ENCODE data around the gene VASH2. TPM values are rescaled to one million over a fixed set of nuclear protein-coding genes. Genes with fewer than 3 reads are reported as not detected.

VASH2 gene
- total RNA-seq, 1 donor from 2014 or later = not detected

- Histone ChIP-seq H3K27me3 (ENCODE audit: control insufficient read depth, insufficient read depth, low read length) (no peaks in the 10 kb centered on the region), H3K36me3 (ENCODE audit: control insufficient read depth, insufficient read depth, low read length) (no peaks in the 10 kb centered on the region), H3K4me3 (ENCODE audit: low read depth, low read length) (no peak overlapping the region)
- TF ChIP-seq CTCF (IDR thresholded peaks at IDR 0.05; ENCODE audit: insufficient read depth, low read length, severe bottlenecking) = no peak
- DNase-seq (ENCODE audit: low read depth) = no peak
- FAIRE-seq = no peak
These were observed 25.0 kb downstream of the VASH2 start for GRCh38 chr1:212975111-212975918.

GRCh38 chr1:212976586-212976985 is 26.2 kb downstream of the VASH2 start:
- FAIRE-seq (no peak), DNase-seq (ENCODE audit: low read depth) (no peak)
- H3K27me3 ChIP-seq (ENCODE audit: control insufficient read depth, insufficient read depth, low read length) = no peaks in the 10 kb centered on the region
- H3K36me3 ChIP-seq (ENCODE audit: control insufficient read depth, insufficient read depth, low read length) = no peaks in the 10 kb centered on the region
- no peak overlapping the region for H3K4me3 ChIP-seq (ENCODE audit: low read depth, low read length)
- no peak for TF ChIP-seq CTCF (IDR thresholded peaks at IDR 0.05; ENCODE audit: insufficient read depth, low read length, severe bottlenecking)

GRCh38 chr1:212977781-212978645 is 27.7 kb downstream of the VASH2 start:
- H3K27me3 ChIP-seq (ENCODE audit: control insufficient read depth, insufficient read depth, low read length) = no peaks in the 10 kb centered on the region
- H3K36me3 ChIP-seq (ENCODE audit: control insufficient read depth, insufficient read depth, low read length) = no peaks in the 10 kb centered on the region
- H3K4me3 ChIP-seq (ENCODE audit: low read depth, low read length) = no peak overlapping the region
- no peak for TF ChIP-seq CTCF (IDR thresholded peaks at IDR 0.05; ENCODE audit: insufficient read depth, low read length, severe bottlenecking)
- FAIRE-seq = no peak
- no peak for DNase-seq (ENCODE audit: low read depth)

GRCh38 chr1:212979340-212980122 is 29.2 kb downstream of the VASH2 start:
- no peak for DNase-seq (ENCODE audit: low read depth)
- FAIRE-seq = no peak
- Histone ChIP-seq H3K27me3 (ENCODE audit: control insufficient read depth, insufficient read depth, low read length) (no peaks in the 10 kb centered on the region), H3K4me3 (ENCODE audit: low read depth, low read length) (no peak overlapping the region), H3K36me3 (ENCODE audit: control insufficient read depth, insufficient read depth, low read length) (no peaks in the 10 kb centered on the region)
- no peak for TF ChIP-seq CTCF (IDR thresholded peaks at IDR 0.05; ENCODE audit: insufficient read depth, low read length, severe bottlenecking)

GRCh38 chr1:212980123-212980785 is 29.9 kb downstream of the VASH2 start:
- FAIRE-seq (no peak), DNase-seq (ENCODE audit: low read depth) (peak; percentile 5)
- no peak for TF ChIP-seq CTCF (IDR thresholded peaks at IDR 0.05; ENCODE audit: insufficient read depth, low read length, severe bottlenecking)

More at GRCh38 chr1:212980123-212980785, 29.9 kb downstream of the VASH2 start:
- Histone ChIP-seq H3K27me3 (ENCODE audit: control insufficient read depth, insufficient read depth, low read length) (no peaks in the 10 kb centered on the region), H3K36me3 (ENCODE audit: control insufficient read depth, insufficient read depth, low read length) (no peaks in the 10 kb centered on the region), H3K4me3 (ENCODE audit: low read depth, low read length) (no peak overlapping the region)
